GM21825 (cell line): Measurements from ENCODE around the gene GOLPH3.
"Not testable (repeated sequence)": the region's sequence is repeated elsewhere in the genome, so short reads cannot be mapped to it uniquely, and the experiment has no call there.

Experiments
- ATAC-seq: cut with Tn5 transposase; IDR thresholded peaks from one replicate; pipeline ENCODE4 v1.9.1; 2021; ENCODE audit warnings: mild to moderate bottlenecking, moderate library complexity; ENCODE audit not compliant: unreplicated experiment

GOLPH3 gene

GRCh38 chr5:32100691-32101302, 73.3 kb downstream of the GOLPH3 start:
- no peak for ATAC-seq

GRCh38 chr5:32100230-32100629, 73.9 kb downstream of the GOLPH3 start:
- no peak for ATAC-seq

DNA sequence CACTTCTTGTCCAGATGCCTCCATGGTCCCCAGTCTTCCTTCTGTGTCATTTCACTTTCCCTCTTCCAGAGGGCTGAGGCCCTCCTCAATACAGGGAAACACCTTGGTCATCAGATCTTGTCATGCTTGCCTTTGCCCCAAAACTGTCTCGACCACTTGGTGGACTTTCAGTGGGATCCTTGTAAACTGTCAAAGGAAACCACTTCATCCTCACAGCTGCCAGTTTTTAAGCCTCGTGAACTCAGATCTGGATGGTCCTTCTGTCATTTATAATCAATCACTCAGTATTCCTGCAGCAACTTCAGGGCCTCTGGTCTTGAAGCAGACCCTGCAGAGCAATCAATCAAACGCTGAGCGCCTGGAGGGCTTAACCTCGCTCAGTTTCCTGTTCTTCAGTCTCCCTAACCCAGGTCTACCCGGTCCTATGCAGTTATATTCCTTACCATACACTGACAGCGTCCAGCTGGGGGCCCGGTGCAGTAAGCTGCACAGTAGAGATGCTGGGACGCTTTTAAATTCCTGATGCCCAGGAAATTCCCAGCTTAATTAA, 74.6 kb downstream of the GOLPH3 start:
- ATAC-seq = no peak

GRCh38 chr5:32098890-32099310, 75.2 kb downstream of the GOLPH3 start:
- no peak for ATAC-seq

GRCh38 chr5:32098291-32098690, 75.8 kb downstream of the GOLPH3 start:
- no peak for ATAC-seq

DNA sequence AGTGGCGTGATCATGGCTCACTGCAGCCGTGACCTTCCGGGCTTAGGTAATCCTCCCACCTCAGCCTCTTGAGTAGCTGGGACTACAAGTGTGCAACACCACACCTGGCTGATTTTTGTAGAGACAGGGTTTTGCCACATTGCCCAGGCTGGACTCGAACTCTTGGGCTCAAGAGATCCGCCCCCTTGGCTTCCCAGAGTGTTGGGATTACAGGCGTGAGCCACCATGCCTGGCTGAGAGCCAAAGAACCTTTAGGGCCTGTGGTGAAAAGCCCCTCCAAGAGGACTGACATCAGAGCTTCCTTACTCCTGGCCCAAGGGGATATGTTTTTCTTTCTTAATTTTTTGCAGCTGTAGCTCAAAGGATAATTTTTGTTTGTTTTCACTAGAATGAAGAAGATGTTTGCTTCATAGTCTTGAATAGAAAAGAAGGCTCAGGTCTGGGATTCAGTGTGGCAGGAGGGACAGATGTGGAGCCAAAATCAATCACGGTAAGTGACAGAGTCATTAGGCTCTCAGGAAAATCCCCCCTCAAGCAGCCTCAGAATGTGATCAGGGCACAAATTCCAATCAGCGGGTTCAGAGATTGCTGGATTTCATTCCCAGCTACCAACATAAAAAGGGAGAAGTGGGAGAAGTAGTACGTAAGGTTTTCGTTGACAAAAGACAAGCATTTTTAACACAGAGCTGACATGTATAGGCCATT, 77.1 kb downstream of the GOLPH3 start:
- no peak for ATAC-seq

- no peak for ATAC-seq
Observed at GRCh38 chr5:32095261-32095671, 78.9 kb downstream of the GOLPH3 start.

GRCh38 chr5:32094691-32095090, 79.4 kb downstream of the GOLPH3 start:
- no peak for ATAC-seq

DNA sequence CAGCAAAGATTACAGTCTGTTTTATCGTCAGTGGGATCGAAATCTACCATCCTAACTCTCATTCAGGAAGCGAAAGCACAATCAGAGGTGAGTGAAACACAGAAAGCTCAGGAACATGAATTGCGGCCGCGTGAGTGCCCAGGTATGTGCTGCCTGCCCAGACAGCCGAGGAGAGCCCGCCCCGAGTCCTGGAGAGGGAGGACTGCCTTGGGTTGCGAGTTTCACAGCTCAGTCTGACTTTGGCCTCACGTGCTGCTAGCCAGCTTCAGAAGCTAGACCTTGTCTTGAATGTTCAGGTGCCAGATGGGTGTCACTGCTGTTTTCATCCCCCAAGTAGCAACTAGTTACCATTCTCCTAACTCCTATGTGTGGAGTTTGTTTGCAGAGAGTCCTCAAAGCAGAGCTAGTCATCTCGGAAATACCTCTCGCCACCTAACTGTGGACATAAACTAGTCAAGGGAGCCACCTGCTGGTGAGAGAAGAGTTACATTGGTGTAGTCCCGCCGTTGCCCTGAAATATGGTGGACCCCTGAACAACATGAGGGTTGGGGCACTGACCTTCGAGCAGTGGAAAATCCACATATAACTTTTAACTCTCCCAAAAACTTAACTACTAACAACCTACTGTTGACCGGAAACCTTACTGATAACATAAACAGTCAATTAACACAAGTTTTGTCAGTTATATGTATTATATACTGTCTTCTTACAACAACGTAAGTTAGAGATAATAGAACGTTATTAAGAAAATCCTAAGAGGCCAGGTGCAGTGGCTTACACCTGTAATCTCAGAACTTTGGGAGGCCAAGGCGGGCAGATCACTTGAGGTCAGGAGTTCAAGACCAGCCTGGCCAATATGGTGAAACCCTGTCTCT, 80.9 kb downstream of the GOLPH3 start:
- peak; percentile 88 for ATAC-seq

- ATAC-seq = no peak
Observed at GRCh38 chr5:32090755-32091128, 83.4 kb downstream of the GOLPH3 start.

- no peak for ATAC-seq
Observed at GRCh38 chr5:32090026-32090754, 83.9 kb downstream of the GOLPH3 start.

DNA sequence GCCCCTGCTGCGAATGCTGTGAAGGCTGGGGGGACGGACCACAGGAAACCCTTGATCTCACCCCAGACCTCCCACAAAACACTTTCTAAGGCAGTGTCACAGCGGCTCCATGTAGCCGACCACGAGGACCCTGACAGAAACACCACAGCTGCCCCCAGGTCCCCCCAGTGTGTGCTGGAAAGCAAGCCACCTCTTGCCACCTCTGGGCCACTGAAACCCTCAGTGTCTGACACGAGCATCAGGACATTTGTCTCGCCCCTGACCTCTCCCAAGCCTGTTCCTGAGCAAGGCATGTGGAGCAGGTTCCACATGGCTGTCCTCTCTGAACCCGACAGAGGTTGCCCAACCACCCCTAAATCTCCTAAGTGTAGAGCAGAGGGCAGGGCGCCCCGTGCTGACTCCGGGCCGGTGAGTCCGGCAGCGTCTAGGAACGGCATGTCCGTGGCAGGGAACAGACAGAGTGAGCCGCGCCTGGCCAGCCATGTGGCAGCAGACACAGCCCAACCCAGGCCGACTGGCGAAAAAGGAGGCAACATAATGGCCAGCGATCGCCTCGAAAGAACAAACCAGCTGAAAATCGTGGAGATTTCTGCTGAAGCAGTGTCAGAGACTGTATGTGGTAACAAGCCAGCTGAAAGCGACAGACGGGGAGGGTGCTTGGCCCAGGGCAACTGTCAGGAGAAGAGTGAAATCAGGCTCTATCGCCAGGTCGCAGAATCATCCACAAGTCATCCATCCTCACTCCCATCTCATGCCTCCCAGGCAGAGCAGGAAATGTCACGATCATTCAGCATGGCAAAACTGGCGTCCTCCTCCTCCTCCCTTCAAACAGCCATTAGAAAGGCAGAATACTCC, 84.7 kb downstream of the GOLPH3 start:
- ATAC-seq = no peak

DNA sequence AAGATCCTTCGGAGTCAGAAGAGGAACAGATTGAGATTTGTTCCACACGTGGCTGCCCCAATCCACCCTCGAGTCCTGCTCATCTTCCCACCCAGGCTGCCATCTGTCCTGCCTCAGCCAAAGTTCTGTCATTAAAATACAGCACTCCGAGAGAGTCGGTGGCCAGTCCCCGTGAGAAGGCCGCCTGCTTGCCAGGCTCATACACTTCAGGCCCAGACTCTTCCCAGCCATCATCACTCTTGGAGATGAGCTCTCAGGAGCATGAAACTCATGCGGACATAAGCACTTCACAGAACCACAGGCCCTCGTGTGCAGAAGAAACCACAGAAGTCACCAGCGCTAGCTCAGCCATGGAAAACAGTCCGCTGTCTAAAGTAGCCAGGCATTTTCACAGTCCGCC, 85.9 kb downstream of the GOLPH3 start:
- no peak for ATAC-seq

GRCh38 chr5:32087086-32088082, 86.7 kb downstream of the GOLPH3 start:
- no peak for ATAC-seq

DNA sequence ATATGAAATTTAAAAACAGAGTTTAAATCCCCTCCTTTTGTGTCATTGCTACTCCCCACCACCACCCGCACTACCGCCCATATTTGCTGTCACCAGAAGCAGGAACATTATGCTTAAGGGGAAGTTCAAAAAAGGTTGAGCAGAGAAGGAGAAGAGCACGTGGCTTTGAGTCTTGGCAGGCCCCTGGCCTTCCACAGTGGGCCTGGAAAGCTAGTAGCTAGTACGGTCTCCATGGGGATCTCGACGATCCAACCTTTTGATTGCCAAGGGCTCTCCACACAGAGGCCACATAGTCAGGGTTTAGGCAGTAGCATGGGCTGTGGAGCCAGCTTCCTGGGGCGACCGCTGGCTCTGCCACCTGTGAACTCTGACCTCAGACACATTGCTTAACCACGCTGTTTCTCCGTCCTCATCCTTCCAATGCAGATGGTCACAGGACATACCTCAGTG, 90.1 kb downstream of the GOLPH3 start:
- no peak for ATAC-seq

GRCh38 chr5:32082701-32083100, 91.4 kb downstream of the GOLPH3 start:
- no peak for ATAC-seq

DNA sequence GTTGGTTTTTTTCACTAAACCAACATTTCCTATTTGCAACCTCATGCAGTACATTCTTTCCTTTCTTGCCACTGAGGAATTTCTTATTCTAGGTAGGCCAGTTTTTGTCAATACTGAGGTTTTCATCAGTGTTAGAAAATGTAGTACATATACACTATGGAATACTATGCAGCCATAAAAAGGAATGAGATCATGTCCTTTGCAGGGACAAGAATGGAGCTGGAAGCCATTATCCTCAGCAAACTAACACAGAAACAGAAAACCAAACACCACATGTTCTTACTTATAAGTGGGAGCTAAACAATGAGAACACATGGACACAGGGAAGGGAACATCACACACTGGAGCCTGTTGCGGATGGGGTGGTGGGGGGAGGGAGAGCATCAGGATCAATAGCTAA, 93.6 kb downstream of the GOLPH3 start:
- not testable (repeated sequence) for ATAC-seq

DNA sequence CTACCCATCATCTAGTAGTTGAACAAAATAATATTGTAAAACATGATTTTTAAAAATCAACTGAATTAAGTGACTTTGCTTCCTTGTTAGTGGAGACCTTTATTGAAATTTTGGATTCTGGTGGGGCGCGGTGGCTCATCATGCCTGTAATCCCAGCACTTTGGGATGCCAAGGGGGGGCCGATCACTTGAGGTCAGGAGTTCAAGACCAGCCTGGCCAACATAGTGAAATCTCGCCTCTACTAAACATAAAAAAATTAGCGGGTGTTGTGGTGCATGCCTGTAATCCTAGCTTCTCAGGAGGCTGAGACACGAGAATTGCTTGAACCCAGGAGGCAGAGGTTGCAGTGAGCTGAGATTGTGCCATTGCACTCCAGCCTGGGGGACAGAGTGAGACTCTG, 95.3 kb downstream of the GOLPH3 start:
- ATAC-seq = not testable (repeated sequence)
